ENCODE measurements around the gene SDK1. TPM values are rescaled to one million over a fixed set of nuclear protein-coding genes. Genes with fewer than 3 reads are reported as not detected.

SDK1 gene
- total RNA-seq, 4 donors from 2014 or later = 1.3 to 5.0 (median 2.0) TPM

DNA sequence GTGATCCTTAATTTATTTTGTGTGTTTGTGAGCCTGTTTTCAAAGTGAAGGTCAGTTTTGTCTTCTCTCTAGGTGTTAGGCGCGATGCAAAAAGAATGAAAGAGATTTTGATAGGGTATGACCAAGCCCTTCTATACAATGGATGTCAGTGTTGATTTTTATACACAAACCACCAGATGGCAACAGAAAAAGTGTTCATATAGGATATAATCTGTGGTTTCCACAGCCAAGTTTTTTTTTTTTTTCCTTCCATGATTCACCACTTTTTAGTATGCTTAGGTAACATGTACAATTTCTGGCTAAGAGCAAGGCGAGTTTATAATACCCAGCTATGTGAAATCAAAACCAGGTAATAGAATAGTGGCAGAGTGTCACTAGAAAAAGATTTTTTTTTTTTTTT is 8.1 kb downstream of the SDK1 start:
- no peak for TF ChIP-seq POLR2A (IDR thresholded peaks at IDR 0.05)
- TF ChIP-seq, protein P1, sequence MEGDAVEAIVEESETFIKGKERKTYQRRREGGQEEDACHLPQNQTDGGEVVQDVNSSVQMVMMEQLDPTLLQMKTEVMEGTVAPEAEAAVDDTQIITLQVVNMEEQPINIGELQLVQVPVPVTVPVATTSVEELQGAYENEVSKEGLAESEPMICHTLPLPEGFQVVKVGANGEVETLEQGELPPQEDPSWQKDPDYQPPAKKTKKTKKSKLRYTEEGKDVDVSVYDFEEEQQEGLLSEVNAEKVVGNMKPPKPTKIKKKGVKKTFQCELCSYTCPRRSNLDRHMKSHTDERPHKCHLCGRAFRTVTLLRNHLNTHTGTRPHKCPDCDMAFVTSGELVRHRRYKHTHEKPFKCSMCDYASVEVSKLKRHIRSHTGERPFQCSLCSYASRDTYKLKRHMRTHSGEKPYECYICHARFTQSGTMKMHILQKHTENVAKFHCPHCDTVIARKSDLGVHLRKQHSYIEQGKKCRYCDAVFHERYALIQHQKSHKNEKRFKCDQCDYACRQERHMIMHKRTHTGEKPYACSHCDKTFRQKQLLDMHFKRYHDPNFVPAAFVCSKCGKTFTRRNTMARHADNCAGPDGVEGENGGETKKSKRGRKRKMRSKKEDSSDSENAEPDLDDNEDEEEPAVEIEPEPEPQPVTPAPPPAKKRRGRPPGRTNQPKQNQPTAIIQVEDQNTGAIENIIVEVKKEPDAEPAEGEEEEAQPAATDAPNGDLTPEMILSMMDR (IDR thresholded peaks at IDR 0.05) = no peak
- WGBS, 2 donors = 95 to 97% methylated on average over 3 of the region's 3 CpGs
- DNase-seq = no peak
- no peak overlapping the region for H3K27ac ChIP-seq
- intact Hi-C loops (cut with DNase I) = no loop called here
- H3K27me3 ChIP-seq = no peaks in the 10 kb centered on the region
- no peaks in the 10 kb centered on the region for H3K4me1 ChIP-seq
- no peaks in the 10 kb centered on the region for H3K9me3 ChIP-seq
- no peak overlapping the region for H3K4me3 ChIP-seq (replicated peaks in 1 of 3)
- H3K36me3 ChIP-seq = no peaks in the 10 kb centered on the region

DNA sequence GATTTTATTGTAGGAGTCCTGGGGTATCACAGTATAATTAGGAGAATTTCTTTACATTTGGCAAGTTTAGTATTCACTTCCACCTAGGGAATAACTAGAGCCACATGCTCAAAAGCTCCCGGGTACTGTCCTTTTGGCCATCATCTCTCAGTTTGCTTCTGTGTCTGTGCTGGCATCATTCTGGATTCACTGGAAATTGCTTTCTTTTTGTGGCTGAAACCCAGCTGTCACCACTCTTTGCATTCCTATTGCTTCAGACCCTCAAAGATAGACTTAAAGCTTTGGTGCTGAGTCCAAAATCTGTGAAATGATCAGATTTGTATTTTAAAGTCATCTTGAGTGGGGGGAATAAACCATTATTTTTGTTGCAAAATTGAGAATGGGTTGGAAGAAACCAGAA is 8.9 kb downstream of the SDK1 start:
- H3K4me1 ChIP-seq = no peaks in the 10 kb centered on the region
- intact Hi-C loops (cut with DNase I) = no loop called here

DNA sequence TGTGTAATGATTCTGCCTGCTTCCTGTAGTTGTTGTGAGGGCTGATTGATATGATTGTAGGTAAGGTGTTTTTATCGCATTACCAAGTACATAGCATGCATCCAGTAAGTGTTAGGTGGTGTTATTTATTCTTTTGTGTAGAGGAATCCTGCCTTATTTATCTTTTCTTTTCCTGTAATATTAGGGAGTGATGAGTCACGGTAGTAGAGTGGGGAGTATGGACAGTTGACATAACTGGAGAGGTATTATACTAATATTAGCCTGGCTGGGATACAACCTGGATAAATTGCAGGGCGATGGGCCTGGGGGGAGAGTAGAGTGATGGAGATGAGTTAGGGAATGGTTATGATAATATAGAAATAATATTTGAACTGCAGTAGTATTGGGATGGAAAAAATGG is 9.8 kb downstream of the SDK1 start:
- WGBS, 2 donors = 88 to 93% methylated on average over 3 of the region's 3 CpGs
- H3K4me1 ChIP-seq = no peaks in the 10 kb centered on the region
- no peak overlapping the region for H3K27ac ChIP-seq
- no peaks in the 10 kb centered on the region for H3K9me3 ChIP-seq
- H3K36me3 ChIP-seq = no peaks in the 10 kb centered on the region
- no peak overlapping the region for H3K4me3 ChIP-seq (replicated peaks in 1 of 3)
- DNase-seq = no peak
- no peaks in the 10 kb centered on the region for H3K27me3 ChIP-seq
- TF ChIP-seq, protein P1 (IDR thresholded peaks at IDR 0.05) = no peak
- no peak for TF ChIP-seq POLR2A (IDR thresholded peaks at IDR 0.05)
- intact Hi-C loops (cut with DNase I) = no loop called here

More for the DNA sequence above, 8.9 kb downstream of the SDK1 start:
- no peaks in the 10 kb centered on the region for H3K27me3 ChIP-seq
- no peak overlapping the region for H3K27ac ChIP-seq
- no peaks in the 10 kb centered on the region for H3K36me3 ChIP-seq
- DNase-seq = no peak
- no peak overlapping the region for H3K4me3 ChIP-seq (replicated peaks in 1 of 3)
- TF ChIP-seq, protein P1 (IDR thresholded peaks at IDR 0.05) = no peak
- TF ChIP-seq POLR2A (IDR thresholded peaks at IDR 0.05) = no peak
- no peaks in the 10 kb centered on the region for H3K9me3 ChIP-seq
- WGBS, 2 donors = 75 to 96% methylated on average over 1 of the region's 1 CpG

DNA sequence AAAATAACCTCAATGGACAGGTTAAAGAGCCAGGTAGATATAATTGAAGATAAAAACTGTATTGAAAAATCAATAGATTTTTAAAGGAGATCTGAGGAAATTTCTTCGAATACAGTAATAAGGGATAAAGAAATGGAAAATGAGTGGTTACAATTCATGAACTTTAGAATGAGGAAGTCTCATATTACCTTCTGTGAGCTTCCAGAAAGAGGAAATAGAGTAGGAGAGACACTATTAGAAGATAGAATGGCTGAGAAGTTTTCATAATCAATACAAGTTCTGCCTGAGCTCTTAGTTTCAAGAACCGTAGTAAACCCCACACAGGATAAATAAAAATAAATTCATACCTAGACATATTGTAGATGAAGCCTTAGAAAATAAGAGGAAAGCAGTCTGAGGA is 11.5 kb downstream of the SDK1 start:
- intact Hi-C loops (cut with DNase I) = no loop called here
- WGBS, 2 donors = 88 to 95% methylated on average over 2 of the region's 2 CpGs
- Histone ChIP-seq H3K27ac (no peak overlapping the region), H3K4me1 (no peaks in the 10 kb centered on the region), H3K9me3 (no peaks in the 10 kb centered on the region), H3K36me3 (no peaks in the 10 kb centered on the region), H3K4me3 (replicated peaks in 1 of 3) (no peak overlapping the region), H3K27me3 (no peaks in the 10 kb centered on the region)
- no peak for DNase-seq
- TF ChIP-seq, protein P1 (IDR thresholded peaks at IDR 0.05) = no peak
- TF ChIP-seq POLR2A (IDR thresholded peaks at IDR 0.05) = no peak

DNA sequence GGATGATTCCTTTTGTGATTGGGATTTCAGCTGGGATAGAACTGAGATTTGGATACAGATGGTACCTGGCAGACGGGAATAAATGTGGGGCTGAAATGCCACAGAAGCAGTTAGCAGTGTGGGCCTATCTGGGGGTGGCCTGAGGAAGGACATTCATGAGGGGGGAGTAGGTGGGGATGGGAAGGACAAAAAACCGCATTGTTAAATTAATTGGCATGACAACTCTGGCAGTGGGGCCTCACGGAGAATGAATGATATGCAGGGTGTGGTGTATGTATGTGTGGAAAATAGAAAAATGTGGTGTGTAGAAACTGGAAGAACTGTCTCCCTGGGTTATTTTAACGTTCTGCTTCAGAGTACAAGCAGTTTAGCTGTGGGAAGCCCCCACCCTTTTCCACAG is 17.8 kb downstream of the SDK1 start:
- Histone ChIP-seq H3K27ac (no peak overlapping the region), H3K27me3 (no peaks in the 10 kb centered on the region), H3K9me3 (no peaks in the 10 kb centered on the region), H3K4me3 (replicated peaks in 1 of 3) (no peak overlapping the region), H3K36me3 (no peaks in the 10 kb centered on the region), H3K4me1 (no peaks in the 10 kb centered on the region)
- TF ChIP-seq, protein P1 (IDR thresholded peaks at IDR 0.05) = no peak
- no peak for TF ChIP-seq POLR2A (IDR thresholded peaks at IDR 0.05)
- intact Hi-C loops (cut with DNase I) = no loop called here
- 60 to 87% methylated on average over 4 of the region's 4 CpGs for WGBS, 2 donors
- no peak for DNase-seq
